Suprapubic skin (tissue), 3 donors: Measurements from ENCODE around the gene PDE3A.

Experiments
- CTCF ChIP-seq, 2 donors: fragments of 200-600 bp in 1 of 2; fragments of 450-650 bp in 1 of 2; sonication (generic) in 1 of 2; IDR thresholded peaks; one replicate each; pipeline ENCODE4 v1.5.1; 2016 to 2019; ENCODE audit warnings: antibody characterized with exemption in 2 of 2, mild to moderate bottlenecking in 1 of 2, moderate library complexity in 1 of 2
- POLR2A ChIP-seq, 2 donors: fragments of 450-650 bp; IDR thresholded peaks; one replicate each; pipeline ENCODE4 v1.6.1; 2017; ENCODE audit warnings: antibody characterized with exemption in 2 of 2, mild to moderate bottlenecking in 2 of 2, moderate library complexity in 2 of 2

GRCh38 chr12:20452496-20453010, 84.2 kb downstream of the PDE3A start:
- TF ChIP-seq CTCF (IDR thresholded peaks at IDR 0.05), result no peak
- no peak for TF ChIP-seq POLR2A (IDR thresholded peaks at IDR 0.05)
